HG02798 (cell line): ENCODE results near the gene SUPT20HL2.
"Not testable (repeated sequence)": the region's sequence is repeated elsewhere in the genome, so short reads cannot be mapped to it uniquely, and the experiment has no call there.

Experiments
- ATAC-seq: cut with Tn5 transposase; IDR thresholded peaks from one replicate; pipeline ENCODE4 v1.9.1; 2021; ENCODE audit warnings: mild to moderate bottlenecking; ENCODE audit not compliant: unreplicated experiment, poor library complexity

The SUPT20HL2 gene

GRCh38 chrX:24314019-24314635, at the start of gene SUPT20HL2:
Gene SUPT20HL2 (minus strand): TSS chrX:24314069. CDS start chrX:24313315, 754 bp downstream.
- ATAC-seq = no peak

- not testable (repeated sequence) for ATAC-seq
These were observed 48.3 kb upstream of the SUPT20HL2 start for GRCh38 chrX:24362089-24362745.

GRCh38 chrX:24360272-24360671, 46.4 kb upstream of the SUPT20HL2 start, which contains the start of gene SUPT20HL1:
Gene SUPT20HL1 (plus strand): TSS chrX:24360639. CDS start chrX:24362761, 2,122 bp downstream.
- ATAC-seq = no peak

GRCh38 chrX:24357106-24357505, 43.2 kb upstream of the SUPT20HL2 start:
- no peak for ATAC-seq

- ATAC-seq = no peak
These were observed 41.2 kb upstream of the SUPT20HL2 start for GRCh38 chrX:24355095-24355494.

- no peak for ATAC-seq
These were observed 36.3 kb upstream of the SUPT20HL2 start for GRCh38 chrX:24350217-24350616.

- no peak for ATAC-seq
These were observed 34.0 kb upstream of the SUPT20HL2 start for GRCh38 chrX:24347881-24348280.

- ATAC-seq = peak; percentile 91
These were observed 29.9 kb upstream of the SUPT20HL2 start for GRCh38 chrX:24343719-24344118.

- ATAC-seq = no peak
These were observed 27.9 kb upstream of the SUPT20HL2 start for GRCh38 chrX:24341795-24342194.

GRCh38 chrX:24340501-24340900, 26.6 kb upstream of the SUPT20HL2 start:
- no peak for ATAC-seq

- no peak for ATAC-seq
These were observed 26.0 kb upstream of the SUPT20HL2 start for GRCh38 chrX:24339911-24340310.

- no peak for ATAC-seq
These were observed 22.0 kb upstream of the SUPT20HL2 start for GRCh38 chrX:24335871-24336270.

GRCh38 chrX:24334461-24334860, 20.6 kb upstream of the SUPT20HL2 start:
- ATAC-seq = no peak

GRCh38 chrX:24333371-24333770, 19.5 kb upstream of the SUPT20HL2 start:
- no peak for ATAC-seq

GRCh38 chrX:24332878-24333277, 19.0 kb upstream of the SUPT20HL2 start:
- ATAC-seq = no peak

- ATAC-seq = no peak
These were observed 11.4 kb upstream of the SUPT20HL2 start for GRCh38 chrX:24325231-24325630.

GRCh38 chrX:24321741-24322395, 8.0 kb upstream of the SUPT20HL2 start:
- ATAC-seq = no peak

- no peak for ATAC-seq
These were observed 3.7 kb upstream of the SUPT20HL2 start for GRCh38 chrX:24317567-24317966.

GRCh38 chrX:24316111-24316510, 2.2 kb upstream of the SUPT20HL2 start:
- no peak for ATAC-seq

GRCh38 chrX:24312249-24312607, 1.6 kb downstream of the SUPT20HL2 start:
- ATAC-seq = not testable (repeated sequence)

GRCh38 chrX:24311507-24312248, 2.2 kb downstream of the SUPT20HL2 start:
- not testable (repeated sequence) for ATAC-seq
